SH-SY5Y (cell line): ENCODE measurements around the gene CFAP90.

Experiments
- GATA2 ChIP-seq: IDR thresholded peaks from 2 replicates; pipeline ENCODE4 v1.6.1; 2011; ENCODE audit warnings: mild to moderate bottlenecking, low read depth, low read length
- GATA3 ChIP-seq: IDR thresholded peaks from 2 replicates; pipeline ENCODE4 v1.6.1; 2011; ENCODE audit warnings: low read depth, mild to moderate bottlenecking, low read length, moderate library complexity

GRCh38 chr5:7793895-7794294 lies 57.0 kb downstream of the CFAP90 start:
- TF ChIP-seq GATA3 (no peak), GATA2 (no peak)
